RPMI8226 (cell line): ENCODE measurements around the gene RAB10.
"Not testable (repeated sequence)": the region's sequence is repeated elsewhere in the genome, so short reads cannot be mapped to it uniquely, and the experiment has no call there.

Source experiments
- DNase-seq: peaks from one replicate; pipeline ENCODE4 v3.0.0-alpha.2; 2015

The RAB10 gene

GRCh38 chr2:26033818-26034636 lies at the start of gene RAB10:
RAB10 (plus strand) TSS chr2:26034084; CDS start chr2:26034609, 525 bp downstream.
- DNase-seq: peak; percentile 99

GRCh38 chr2:25988134-25988533 lies 45.8 kb upstream of the RAB10 start:
- DNase-seq: no peak

GRCh38 chr2:25989154-25989553 lies 44.7 kb upstream of the RAB10 start:
- DNase-seq: no peak

- no peak for DNase-seq
Measured at GRCh38 chr2:25991965-25992364, 41.9 kb upstream of the RAB10 start.

- DNase-seq: no peak
Measured at GRCh38 chr2:25992556-25992955, 41.3 kb upstream of the RAB10 start.

GRCh38 chr2:25993049-25993448 lies 40.8 kb upstream of the RAB10 start:
- DNase-seq: no peak

GRCh38 chr2:25994509-25994908 lies 39.4 kb upstream of the RAB10 start:
- DNase-seq: no peak

- DNase-seq: no peak
Measured at GRCh38 chr2:25996844-25997243, 37.0 kb upstream of the RAB10 start.

- not testable (repeated sequence) for DNase-seq
Measured at GRCh38 chr2:25998816-25999383, 35.0 kb upstream of the RAB10 start.

GRCh38 chr2:25999406-25999805 lies 34.5 kb upstream of the RAB10 start:
- not testable (repeated sequence) for DNase-seq

GRCh38 chr2:26000561-26001082 lies 33.3 kb upstream of the RAB10 start:
- DNase-seq: no peak

GRCh38 chr2:26001743-26002351 lies 32.0 kb upstream of the RAB10 start:
- no peak for DNase-seq

- DNase-seq: peak; percentile 47
Measured at GRCh38 chr2:26002632-26003310, 31.1 kb upstream of the RAB10 start.

GRCh38 chr2:26008095-26008494 lies 25.8 kb upstream of the RAB10 start:
- DNase-seq: no peak

GRCh38 chr2:26008851-26009566 lies 24.9 kb upstream of the RAB10 start:
- DNase-seq: peak; percentile 82

GRCh38 chr2:26009567-26009963 lies 24.3 kb upstream of the RAB10 start:
- no peak for DNase-seq

GRCh38 chr2:26010943-26011342 lies 22.9 kb upstream of the RAB10 start:
- DNase-seq: no peak

GRCh38 chr2:26011609-26011989 lies 22.3 kb upstream of the RAB10 start:
- DNase-seq: no peak

- DNase-seq: no peak
Measured at GRCh38 chr2:26011990-26012856, 21.7 kb upstream of the RAB10 start.

GRCh38 chr2:26013668-26014067 lies 20.2 kb upstream of the RAB10 start:
- no peak for DNase-seq

GRCh38 chr2:26016012-26016705 lies 17.7 kb upstream of the RAB10 start:
- no peak for DNase-seq
